Stimulated activated CD8-positive, alpha-beta memory T cell treated with anti-CD3 and anti-CD28 coated beads, Interleukin-4, amount 100 ng/mL, for 4 hours (primary cell): ENCODE data around the gene WIPI1.

Experiments
- DNase-seq, 2 donors: peaks; one replicate each; pipeline ENCODE4 v3.0.0-alpha.2; 2020; ENCODE audit warnings: low read depth in 2 of 2, low spot score in 1 of 2

WIPI1 gene

DNA sequence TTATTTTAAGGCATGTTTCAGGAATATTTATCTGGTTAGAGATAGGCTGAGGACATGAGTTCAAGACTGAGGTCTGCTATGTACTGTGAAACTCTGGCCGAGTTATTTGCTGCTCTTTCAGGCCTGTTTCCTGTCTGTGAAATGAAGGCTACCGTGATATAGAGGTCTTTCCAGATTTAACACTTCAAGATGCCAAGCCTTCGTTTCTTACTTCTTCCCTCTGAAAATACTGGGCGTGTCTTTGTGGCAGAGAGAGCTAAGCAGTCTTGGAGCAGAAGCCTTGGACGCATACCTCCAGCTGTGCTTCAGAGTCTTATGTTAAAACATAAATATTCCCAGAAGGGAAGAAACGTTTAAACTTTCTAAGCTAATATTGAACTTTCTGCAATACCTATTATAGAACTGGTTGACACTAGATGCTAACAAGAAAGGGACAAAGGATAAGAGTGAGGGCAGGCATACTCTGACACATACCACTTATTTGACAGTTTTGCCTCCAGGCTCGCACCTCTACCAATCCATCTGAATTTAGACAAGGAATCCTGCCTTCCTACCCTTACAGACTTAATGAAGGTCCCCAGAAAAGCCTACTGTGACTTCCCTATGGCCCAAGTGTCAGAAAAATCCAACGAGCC lies 17.5 kb downstream of the WIPI1 start:
- no peak for DNase-seq

- no peak for DNase-seq
Measured at GRCh38 chr17:68437979-68438822, 19.1 kb downstream of the WIPI1 start.

- peak; percentile 62 to 81 for DNase-seq
Measured at GRCh38 chr17:68435876-68436842, 21.1 kb downstream of the WIPI1 start.

- no peak for DNase-seq
Measured at GRCh38 chr17:68435361-68435760, 21.9 kb downstream of the WIPI1 start.

DNA sequence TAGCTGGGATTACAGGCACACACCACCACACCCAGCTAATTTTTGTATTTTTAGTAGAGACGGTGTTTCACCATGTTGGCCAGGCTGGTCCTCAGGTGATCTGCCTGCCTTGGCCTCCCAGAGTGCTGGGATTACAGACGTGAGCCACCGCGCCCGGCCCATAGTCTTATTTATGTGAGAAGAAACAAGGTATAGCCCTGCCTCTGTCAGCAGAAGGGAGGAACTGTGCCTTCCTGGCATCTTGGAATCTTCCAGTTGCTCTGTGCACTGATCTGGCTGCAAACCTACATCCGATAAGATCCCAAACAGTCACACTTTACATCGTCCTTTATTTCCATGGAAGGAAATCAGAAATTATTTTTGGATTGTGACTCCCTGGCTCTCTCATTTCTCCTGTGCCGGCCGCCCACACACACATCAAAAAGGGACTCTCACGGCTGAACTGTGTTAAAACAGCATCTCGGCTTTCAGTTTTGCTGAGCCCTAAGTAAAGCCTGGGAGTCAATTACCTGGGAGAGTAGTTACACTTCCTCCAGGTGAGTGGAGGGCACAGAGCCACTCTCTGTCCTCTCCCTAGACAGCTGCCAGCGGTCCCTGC lies 23.3 kb downstream of the WIPI1 start:
- DNase-seq: no peak

- no peak for DNase-seq
Measured at GRCh38 chr17:68433211-68433610, 24.1 kb downstream of the WIPI1 start.

DNA sequence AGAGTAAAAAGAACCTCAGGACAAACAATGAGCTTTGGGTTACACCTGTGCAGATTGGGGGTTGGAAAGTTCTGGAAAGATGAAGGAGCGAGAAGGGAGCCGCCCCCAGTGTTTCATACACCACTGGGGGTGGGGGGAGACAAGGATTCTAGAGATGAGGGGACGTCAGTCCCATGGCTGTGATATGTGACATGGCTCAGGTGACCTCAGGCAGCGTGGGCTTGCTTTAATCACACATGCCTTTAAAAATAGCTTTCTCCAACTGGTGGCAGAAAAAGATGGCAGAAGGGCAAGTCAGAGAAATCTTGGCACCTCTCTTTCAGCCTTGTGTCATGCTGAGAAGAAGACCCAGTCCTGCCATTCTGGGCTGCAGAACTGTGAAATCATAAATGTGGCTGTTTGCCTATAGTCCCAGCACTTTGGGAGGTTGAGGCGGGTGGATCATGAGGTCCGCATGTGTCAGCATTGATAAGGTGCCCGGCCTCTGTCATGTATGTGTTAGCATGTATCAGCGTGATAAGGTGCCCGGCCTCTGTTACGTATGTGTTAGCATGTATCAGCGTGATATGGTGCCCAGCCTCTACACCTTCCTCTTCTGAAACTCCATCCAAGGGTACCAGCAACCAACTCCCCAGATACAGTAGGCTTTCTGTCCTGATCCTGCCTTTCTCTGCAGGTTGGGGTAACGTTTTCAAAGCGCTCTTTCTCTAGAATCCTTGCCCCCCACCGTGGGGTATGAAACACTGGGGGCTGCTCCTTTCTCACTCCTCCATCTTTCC lies 25.0 kb downstream of the WIPI1 start:
- no peak for DNase-seq

DNA sequence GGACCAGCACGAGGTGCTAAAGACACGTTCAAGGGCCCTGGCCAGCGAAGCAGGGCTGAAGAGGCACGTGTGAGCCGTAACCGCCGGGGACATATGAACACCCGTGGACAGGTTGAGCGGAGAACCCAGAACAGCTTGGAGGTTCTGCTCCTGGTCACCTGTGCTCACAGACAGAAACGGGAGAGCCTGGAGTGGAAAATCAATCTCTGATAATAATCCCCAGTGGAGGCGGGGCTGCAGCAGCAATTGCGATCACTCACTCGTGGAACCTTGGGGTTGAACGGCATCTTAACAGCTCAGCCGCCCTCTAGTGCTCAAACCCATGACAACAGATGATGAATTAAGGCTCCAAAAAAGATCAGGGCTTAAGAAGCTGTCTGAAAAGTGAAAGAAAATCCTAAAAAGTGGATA lies 25.6 kb downstream of the WIPI1 start:
- DNase-seq: no peak

- no peak for DNase-seq
Measured at GRCh38 chr17:68431045-68431608, 26.2 kb downstream of the WIPI1 start.

DNA sequence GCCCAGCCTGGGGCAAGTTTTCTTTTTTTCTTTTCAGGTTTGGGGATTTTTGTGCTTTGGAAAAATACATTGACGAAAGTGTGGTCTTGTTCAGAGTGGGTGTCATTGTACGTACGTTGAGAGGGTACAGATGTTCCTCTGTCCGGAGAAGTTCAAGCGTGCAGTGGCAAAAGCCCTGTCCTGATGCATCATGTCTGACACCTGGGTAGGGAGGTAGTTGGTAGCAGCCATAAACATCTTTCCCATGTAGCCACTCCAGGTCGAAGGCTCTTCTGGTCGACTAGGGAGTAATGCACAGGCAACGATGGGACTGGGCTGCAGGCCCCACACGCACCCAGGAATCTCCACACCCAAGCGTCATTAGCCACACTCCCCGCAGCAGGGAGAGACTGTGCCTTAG lies 27.4 kb downstream of the WIPI1 start:
- DNase-seq: no peak

- DNase-seq: no peak
Measured at GRCh38 chr17:68428498-68429172, 28.7 kb downstream of the WIPI1 start.

DNA sequence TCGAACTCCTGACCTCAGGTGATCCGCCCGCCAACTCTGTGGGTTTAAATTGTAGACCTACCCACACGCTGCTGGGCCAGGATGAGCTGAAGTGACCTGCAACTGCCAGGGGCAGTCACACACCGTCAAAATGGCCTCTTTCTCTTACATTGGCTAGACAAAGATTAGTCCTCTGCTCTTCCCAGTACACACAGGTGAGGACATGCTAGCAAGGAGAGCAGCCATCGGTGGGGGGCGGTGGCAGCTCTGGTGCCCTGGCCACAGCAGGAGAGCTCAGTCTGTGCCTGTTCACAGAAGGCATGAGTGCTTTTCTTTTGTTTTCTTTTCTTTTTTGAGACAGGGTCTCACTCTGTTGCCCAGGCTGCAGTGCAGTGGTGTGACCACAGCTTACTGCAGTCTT lies 29.7 kb downstream of the WIPI1 start:
- DNase-seq: no peak

- DNase-seq: no peak
Measured at GRCh38 chr17:68425979-68426378, 31.3 kb downstream of the WIPI1 start.

DNA sequence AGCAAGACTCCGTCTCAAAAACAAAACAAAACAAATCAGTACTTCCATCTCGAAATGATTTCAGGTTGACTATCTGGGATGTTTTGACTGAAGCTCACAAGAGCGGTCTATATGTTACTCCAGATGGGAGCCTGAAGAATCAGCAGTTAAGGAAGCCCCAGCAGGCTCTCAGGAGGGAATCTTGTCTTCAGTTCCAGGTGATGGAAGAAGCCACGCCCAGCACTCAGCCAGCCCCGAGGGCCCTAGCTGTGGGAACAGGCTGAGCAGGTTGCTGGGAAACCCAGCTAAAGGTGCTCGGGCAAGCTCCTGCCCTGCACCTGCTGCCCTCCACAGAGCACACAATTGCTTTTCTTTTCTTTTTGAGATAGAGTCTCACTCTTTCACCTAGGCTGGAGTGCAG lies 32.4 kb downstream of the WIPI1 start:
- no peak for DNase-seq

DNA sequence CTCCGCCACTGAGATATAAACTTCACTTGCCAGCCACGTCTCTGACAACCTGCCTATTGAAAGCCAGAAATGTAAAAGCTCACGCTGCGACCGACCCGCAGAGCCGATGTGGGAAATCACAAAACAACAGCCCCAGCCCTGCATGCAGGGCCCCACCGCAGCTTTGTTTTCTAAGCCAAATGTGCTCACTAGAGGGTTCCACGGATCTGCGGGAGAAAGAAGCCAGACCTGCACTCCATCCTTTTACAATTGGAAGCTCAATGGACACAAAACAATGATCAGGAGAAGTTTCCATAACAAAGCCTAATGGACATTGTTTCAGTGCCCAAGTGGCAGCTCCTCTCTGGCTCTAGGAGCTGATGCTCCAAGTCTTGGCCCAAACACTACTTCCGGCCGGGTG lies 33.1 kb downstream of the WIPI1 start:
- no peak for DNase-seq

DNA sequence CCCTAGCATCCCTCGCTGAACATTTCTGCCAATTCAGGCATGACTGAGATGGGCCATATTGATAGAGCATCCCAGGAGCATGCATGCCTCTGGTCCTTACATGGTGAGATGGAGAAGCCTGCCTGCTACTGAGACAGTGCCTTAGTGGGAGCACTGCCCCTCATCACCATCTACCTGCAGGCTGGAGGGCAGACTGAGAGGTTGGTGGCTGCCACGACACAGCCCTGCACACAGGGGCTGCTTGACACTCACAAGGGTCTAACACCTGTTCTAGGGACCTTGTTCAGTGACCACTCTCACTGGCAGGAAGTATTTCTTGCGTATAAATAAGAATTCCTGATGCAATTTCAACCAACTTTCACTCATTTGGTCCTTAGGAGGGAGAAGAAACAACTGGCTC lies 34.0 kb downstream of the WIPI1 start:
- DNase-seq: no peak

GRCh38 chr17:68422821-68423220 lies 34.5 kb downstream of the WIPI1 start:
- no peak for DNase-seq

DNA sequence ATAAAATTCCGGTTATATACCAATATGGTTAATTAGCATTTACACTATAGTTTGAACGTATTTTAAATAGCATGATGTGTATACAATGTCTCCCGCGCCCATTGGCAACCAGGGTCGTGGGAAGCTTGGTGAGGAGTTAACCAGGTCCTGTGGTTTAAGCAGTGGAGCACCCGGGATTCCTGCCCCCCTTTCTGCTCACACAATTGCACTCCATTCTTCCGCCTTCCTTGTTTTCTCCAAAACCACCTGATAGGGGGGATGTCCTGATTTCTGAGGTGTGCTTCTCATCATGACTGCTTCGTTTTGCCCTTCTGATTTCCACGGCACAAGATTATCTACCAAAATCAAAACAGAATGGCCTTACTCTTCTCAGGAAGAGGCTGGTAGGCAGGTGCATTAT lies 35.8 kb downstream of the WIPI1 start:
- DNase-seq: no peak

- no peak for DNase-seq
Measured at GRCh38 chr17:68420065-68420464, 37.2 kb downstream of the WIPI1 start.

- DNase-seq: no peak
Measured at GRCh38 chr17:68418876-68419275, 38.4 kb downstream of the WIPI1 start.
